Liver (tissue), 9 donors: ENCODE data around the gene SMG6. TPM values are rescaled to one million over a fixed set of nuclear protein-coding genes. Genes with fewer than 3 reads are reported as not detected.

ENCODE experiments used
- DNase-seq: peaks from one replicate; pipeline ENCODE4 v3.0.0-alpha.2; 2017; ENCODE audit warnings: low spot score
- H3K27ac ChIP-seq, 2 donors: one replicate each; pipeline ENCODE4 v1.7.0; 2013; ENCODE audit warnings: inconsistent platforms in 2 of 2, low read length in 2 of 2, control low read depth in 1 of 2, low read depth in 1 of 2, mild to moderate bottlenecking in 1 of 2
- H3K27me3 ChIP-seq, 4 donors: one replicate each; pipeline versions ENCODE4 v1.6.1 to v1.7.0; 2013; ENCODE audit warnings: low read length in 3 of 4, inconsistent platforms in 1 of 4, mild to moderate bottlenecking in 1 of 4, moderate library complexity in 1 of 4; ENCODE audit not compliant: control insufficient read depth in 4 of 4, insufficient read depth in 4 of 4
- H3K36me3 ChIP-seq, 4 donors: one replicate each; pipeline versions ENCODE4 v1.6.1 to v1.7.0; 2013; ENCODE audit warnings: low read length in 3 of 4, mild to moderate bottlenecking in 3 of 4, low read depth in 1 of 4, moderate library complexity in 1 of 4; ENCODE audit not compliant: control insufficient read depth in 4 of 4, insufficient read depth in 3 of 4
- H3K4me1 ChIP-seq, 4 donors: one replicate each; pipeline versions ENCODE4 v1.6.1 to v1.7.0; 2013; ENCODE audit warnings: low read length in 3 of 4, mild to moderate bottlenecking in 3 of 4, moderate library complexity in 1 of 4; ENCODE audit not compliant: control insufficient read depth in 4 of 4, insufficient read depth in 4 of 4
- H3K4me3 ChIP-seq, 3 donors: one replicate each; pipeline versions ENCODE4 v1.6.1 to v1.7.0; 2013; ENCODE audit warnings: low read length in 3 of 3, control low read depth in 1 of 3, low read depth in 1 of 3, mild to moderate bottlenecking in 1 of 3
- H3K9ac ChIP-seq, 2 donors: one replicate each; pipeline ENCODE4 v1.7.0; 2013; ENCODE audit warnings: low read length in 2 of 2, mild to moderate bottlenecking in 2 of 2, moderate library complexity in 2 of 2, control low read depth in 1 of 2, low read depth in 1 of 2
- H3K9me3 ChIP-seq, 4 donors: one replicate each; pipeline versions ENCODE4 v1.6.1 to v1.7.0; 2013; ENCODE audit warnings: low read length in 3 of 4; ENCODE audit not compliant: control insufficient read depth in 4 of 4
- ATF3 ChIP-seq: IDR thresholded peaks from 2 replicates; pipeline ENCODE4 v1.6.1; 2016; ENCODE audit warnings: antibody characterized with exemption
- CTCF ChIP-seq: fragments of 150-350 bp; IDR thresholded peaks from 2 replicates; pipeline ENCODE4 v1.5.1; 2017; ENCODE audit warnings: improper control_type of control experiment, low read depth, low read length; ENCODE audit not compliant: missing input control
- EGR1 ChIP-seq, 2 donors: IDR thresholded peaks; 2 replicates each; pipeline ENCODE4 v1.6.1; 2016 to 2018; ENCODE audit warnings: antibody characterized with exemption in 2 of 2, low read depth in 2 of 2
- FOXA1 ChIP-seq: IDR thresholded peaks from 2 replicates; pipeline ENCODE4 v1.6.1; 2016; ENCODE audit warnings: antibody characterized with exemption
- FOXA2 ChIP-seq: IDR thresholded peaks from 2 replicates; pipeline ENCODE4 v1.6.1; 2016; ENCODE audit warnings: antibody characterized with exemption
- GABPA ChIP-seq, 2 donors: IDR thresholded peaks in 1 of 2; conservative IDR thresholded peaks in 1 of 2; 2 replicates each; pipeline ENCODE4 v1.6.1; 2016; ENCODE audit warnings: antibody characterized with exemption in 2 of 2, mild to moderate bottlenecking in 1 of 2, moderate library complexity in 1 of 2
- HNF4A ChIP-seq, 2 donors: conservative IDR thresholded peaks; 2 replicates each; pipeline ENCODE4 v1.6.1; 2016; ENCODE audit warnings: antibody characterized with exemption in 2 of 2, mild to moderate bottlenecking in 2 of 2
- HNF4G ChIP-seq: IDR thresholded peaks from 2 replicates; pipeline ENCODE4 v1.6.1; 2016; ENCODE audit warnings: antibody characterized with exemption
- JUND ChIP-seq, 2 donors: IDR thresholded peaks; 2 replicates each; pipeline ENCODE4 v1.6.1; 2016; ENCODE audit warnings: antibody characterized with exemption in 2 of 2
- MAX ChIP-seq: IDR thresholded peaks from 2 replicates; pipeline ENCODE4 v1.6.1; 2016; ENCODE audit warnings: antibody characterized with exemption
- NR2F2 ChIP-seq: IDR thresholded peaks from 2 replicates; pipeline ENCODE4 v1.6.1; 2016; ENCODE audit warnings: antibody characterized with exemption
- RAD21 ChIP-seq, 2 donors: IDR thresholded peaks; 2 replicates each; pipeline ENCODE4 v1.6.1; 2016; ENCODE audit warnings: antibody characterized with exemption in 2 of 2, mild to moderate bottlenecking in 2 of 2
- REST ChIP-seq: IDR thresholded peaks from 2 replicates; pipeline ENCODE4 v1.6.1; 2016; ENCODE audit warnings: antibody characterized with exemption, mild to moderate bottlenecking
- RXRA ChIP-seq, 2 donors: IDR thresholded peaks; 2 replicates each; pipeline ENCODE4 v1.6.1; 2017 to 2018; ENCODE audit warnings: antibody characterized with exemption in 2 of 2, mild to moderate bottlenecking in 1 of 2
- TAF1 ChIP-seq: conservative IDR thresholded peaks from 2 replicates; pipeline ENCODE4 v1.6.1; 2016; ENCODE audit warnings: antibody characterized with exemption, mild to moderate bottlenecking
- YY1 ChIP-seq: IDR thresholded peaks from 2 replicates; pipeline ENCODE4 v1.6.1; 2016; ENCODE audit warnings: antibody characterized with exemption, mild to moderate bottlenecking
- ZBTB33 ChIP-seq: IDR thresholded peaks from 2 replicates; pipeline ENCODE4 v1.6.1; 2016; ENCODE audit warnings: antibody characterized with exemption
- WGBS: extraction: QIAGEN DNeasy Blood & Tissue Kit; methylation state at CpG from one replicate; pipeline ENCODE4 v1.1.7; 2013; 5-methylcytosine and 5-hydroxymethylcytosine counted together
- polyA plus RNA-seq, 2 donors: library from polyadenylated mRNA; stranded (reverse) in 1 of 2; unstranded in 1 of 2; fragments of 200-250 nt in 1 of 2; fragments of >200 nt in 1 of 2; fragmentation: Nextera tagmentation in 1 of 2; extraction: Ambion mirVana in 1 of 2; gene quantifications; one replicate each; pipeline versions ENCODE4 v1.2.1 to v1.2.3, GENCODE V29; 2013 to 2015
- total RNA-seq, 2 donors: library from RNA; depleted of rRNA; stranded (reverse); fragments of >200 nt; gene quantifications; one replicate each; pipeline ENCODE4 v1.2.3, GENCODE V29; 2014
- donor health status: healthy.
- donor health status: healthy.
- donor health status: healthy.
- donor health status: healthy.
- donor health status: healthy.

SMG6 gene
- total and polyA plus RNA-seq, 4 donors: 4.9 to 12.0 (median 8.2) TPM

- 98% methylated on average over 7 of the region's 7 CpGs for WGBS
- TF ChIP-seq MAX (no peak), REST (no peak), HNF4A (conservative IDR thresholded peaks at IDR 0.05) (no peak), YY1 (no peak), CTCF (no peak), FOXA2 (no peak), RAD21 (IDR thresholded peaks at IDR 0.05) (no peak), GABPA (IDR thresholded peaks at IDR 0.05 in 1 of 2, conservative IDR thresholded peaks at IDR 0.05 in 1 of 2) (no peak), HNF4G (no peak), ZBTB33 (no peak), TAF1 (no peak), RXRA (IDR thresholded peaks at IDR 0.05) (no peak), ATF3 (no peak), EGR1 (IDR thresholded peaks at IDR 0.05; ENCODE audit: low read depth in 2 of 2) (no peak), FOXA1 (no peak), JUND (IDR thresholded peaks at IDR 0.05) (no peak), NR2F2 (no peak)
- Histone ChIP-seq H3K4me3 (no peak overlapping the region), H3K27ac (no peak overlapping the region), H3K9me3 (no peaks in the 10 kb centered on the region), H3K27me3 (no peaks in the 10 kb centered on the region), H3K4me1 (peaks cover 4 to 23% (median 15%) of the 10 kb centered on the region in 4 donors), H3K9ac (no peak overlapping the region), H3K36me3 (peaks cover 0 to 2% (median 0%) of the 10 kb centered on the region in 4 donors)
- no peak for DNase-seq
Measured at GRCh38 chr17:2144701-2145100, 158.9 kb downstream of the SMG6 start.

GRCh38 chr17:2143332-2143731 lies 160.3 kb downstream of the SMG6 start:
- no peak overlapping the region for H3K4me3 ChIP-seq
- no peak overlapping the region for H3K27ac ChIP-seq
- no peak overlapping the region for H3K9ac ChIP-seq
- no peaks in the 10 kb centered on the region for H3K27me3 ChIP-seq
- H3K36me3 ChIP-seq: peaks cover 0 to 2% (median 0%) of the 10 kb centered on the region in 4 donors
- DNase-seq: no peak
- no peaks in the 10 kb centered on the region for H3K9me3 ChIP-seq
- peaks cover 4 to 24% (median 16%) of the 10 kb centered on the region in 4 donors for H3K4me1 ChIP-seq
- 95% methylated on average over 3 of the region's 3 CpGs for WGBS
- TF ChIP-seq FOXA2 (no peak), NR2F2 (no peak)
